HepG2 (cell line): Measurements from ENCODE around the gene TBC1D12. TPM values are rescaled to one million over a fixed set of nuclear protein-coding genes. Genes with fewer than 3 reads are reported as not detected.

Source experiments
- CEBPB ChIP-seq: IDR thresholded peaks from 2 replicates; pipeline ENCODE4 v1.6.1; 2011; ENCODE audit warnings: low read depth, low read length, improper control_type of control experiment, borderline replicate concordance
- CSRNP1 ChIP-seq: sonication (generic); formaldehyde crosslinking; IDR thresholded peaks from 2 replicates; pipeline ENCODE4 v1.8.1; 2023; ENCODE audit warnings: mild to moderate bottlenecking, missing genetic modification reagents
- FOXK1 ChIP-seq: sonication (generic); formaldehyde crosslinking; IDR thresholded peaks from 2 replicates; pipeline ENCODE4 v1.4.0; 2020; ENCODE audit warnings: low read depth, missing genetic modification reagents, borderline replicate concordance
- HMG20B ChIP-seq: conservative IDR thresholded peaks from 2 replicates; pipeline ENCODE4 v1.6.1; 2016; ENCODE audit warnings: missing genetic modification reagents, missing compliant biosample characterization
- MAX ChIP-seq: IDR thresholded peaks from 2 replicates; pipeline ENCODE4 v1.6.1; 2012; ENCODE audit warnings: inconsistent platforms
- MBNL3 ChIP-seq: fragments of 250-450 bp; sonication (Bioruptor Pico); conservative IDR thresholded peaks from 2 replicates; pipeline ENCODE4 v1.8.0; 2022; ENCODE audit warnings: mild to moderate bottlenecking, inconsistent platforms
- MXD1 ChIP-seq: sonication (generic); formaldehyde crosslinking; IDR thresholded peaks from 2 replicates; pipeline ENCODE4 v1.4.0; 2020; ENCODE audit warnings: mild to moderate bottlenecking, missing genetic modification reagents
- NR0B2 ChIP-seq: sonication (generic); formaldehyde crosslinking; IDR thresholded peaks from 2 replicates; pipeline ENCODE4 v1.4.0; 2020; ENCODE audit warnings: mild to moderate bottlenecking, missing genetic modification reagents
- PHB2 ChIP-seq: fragments of 450-650 bp; IDR thresholded peaks from 2 replicates; pipeline ENCODE4 v1.6.1; 2018; ENCODE audit not compliant: partially characterized antibody
- USF2 ChIP-seq, 2 experiments: sonication (generic) in 1 of 2; formaldehyde crosslinking in 1 of 2; IDR thresholded peaks; 2 replicates each; pipeline versions ENCODE4 v1.5.1 to v1.6.1; 2011 to 2020; ENCODE audit warnings: borderline replicate concordance in 1 of 2, low read depth in 1 of 2, low read length in 1 of 2, mild to moderate bottlenecking in 1 of 2, missing genetic modification reagents in 1 of 2, moderate library complexity in 1 of 2
- ZBTB44 ChIP-seq: sonication (generic); formaldehyde crosslinking; IDR thresholded peaks from 2 replicates; pipeline ENCODE4 v1.4.0; 2020; ENCODE audit warnings: missing genetic modification reagents
- ZNF296 ChIP-seq: sonication (generic); formaldehyde crosslinking; conservative IDR thresholded peaks from 2 replicates; pipeline ENCODE4 v1.5.0; 2020; ENCODE audit warnings: mild to moderate bottlenecking, missing genetic modification reagents
- ZNF33B ChIP-seq: sonication (generic); formaldehyde crosslinking; IDR thresholded peaks from 2 replicates; pipeline ENCODE4 v1.5.1; 2020; ENCODE audit warnings: mild to moderate bottlenecking, missing genetic modification reagents
- ZNF710 ChIP-seq: sonication (generic); formaldehyde crosslinking; IDR thresholded peaks from 2 replicates; pipeline ENCODE4 v1.5.0; 2020; ENCODE audit warnings: mild to moderate bottlenecking, missing genetic modification reagents, borderline replicate concordance
- ZNF724P ChIP-seq: sonication (generic); formaldehyde crosslinking; IDR thresholded peaks from 2 replicates; pipeline ENCODE4 v1.8.0; 2022; ENCODE audit warnings: missing genetic modification reagents, borderline replicate concordance
- ZNF740 ChIP-seq: sonication (generic); formaldehyde crosslinking; IDR thresholded peaks from 2 replicates; pipeline ENCODE4 v1.4.0; 2020; ENCODE audit warnings: missing genetic modification reagents
- ZNF790 ChIP-seq: sonication (generic); formaldehyde crosslinking; IDR thresholded peaks from 2 replicates; pipeline ENCODE4 v1.8.0; 2022; ENCODE audit warnings: missing genetic modification reagents, mild to moderate bottlenecking, borderline replicate concordance
- polyA plus RNA-seq, 8 experiments: library from polyadenylated mRNA; depleted of rRNA in 3 of 8; stranded (reverse) in 7 of 8; unstranded in 1 of 8; fragments of >200 nt; fragmentation: Illumina TruSeq in 4 of 8; extraction: Trizol in 4 of 8; gene quantifications; 2 replicates each; pipeline versions ENCODE4 v1.2.1 to v1.2.3, GENCODE V29; 2011 to 2016; ENCODE audit warnings: low read depth in 4 of 8, missing spikeins in 1 of 8, mixed read lengths in 1 of 8; ENCODE audit not compliant: insufficient read depth in 1 of 8
- total RNA-seq, 5 experiments: library from RNA; depleted of rRNA; stranded (reverse); fragments of >200 nt; fragmentation: Illumina TruSeq; extraction: Trizol; gene quantifications; 2 replicates each; pipeline ENCODE4 v1.2.3, GENCODE V29; 2016; ENCODE audit warnings: low read depth in 1 of 5

The TBC1D12 gene
- total and polyA plus RNA-seq, 2 of the 13 experiments (the other 11 are each of a cell fraction or from before 2014, with no cell fraction given) = 5.7 to 6.2 TPM

- peak; percentile 94; the same call in 1 of the 2 replicates for TF ChIP-seq ZBTB44 (CRISPR knock-in tag)
- peak; percentile 100 for TF ChIP-seq MAX
- peak; percentile 55; the same call in 1 of the 2 replicates for TF ChIP-seq ZNF710 (CRISPR knock-in tag)
- no peak for TF ChIP-seq CEBPB
- no peak for TF ChIP-seq MBNL3
- TF ChIP-seq HMG20B (CRISPR knock-in tag) = peak; percentile 68; the same call in 1 of the 2 replicates
- peak; percentile 62 for TF ChIP-seq USF2 (IDR thresholded peaks at IDR 0.05; ENCODE audit: low read depth, low read length)
- peak; percentile 77 for TF ChIP-seq USF2 (CRISPR knock-in tag; IDR thresholded peaks at IDR 0.05; ENCODE audit: borderline replicate concordance)
- peak; percentile 70; the same call in 1 of the 2 replicates for TF ChIP-seq ZNF296 (CRISPR knock-in tag)
- peak; percentile 88 for TF ChIP-seq FOXK1 (CRISPR knock-in tag)
- TF ChIP-seq CSRNP1 (CRISPR knock-in tag) = peak; percentile 98
- peak; percentile 93; the same call in 1 of the 2 replicates for TF ChIP-seq ZNF790 (CRISPR knock-in tag)
- no peak for TF ChIP-seq PHB2
- TF ChIP-seq ZNF33B = peak; percentile 98
- peak; percentile 97 for TF ChIP-seq MXD1 (CRISPR knock-in tag)
- TF ChIP-seq ZNF724P (CRISPR knock-in tag) = peak; percentile 94
- peak; percentile 99 for TF ChIP-seq NR0B2 (CRISPR knock-in tag)
- TF ChIP-seq ZNF740 (CRISPR knock-in tag) = peak; percentile 80
These were observed 39.7 kb upstream of the TBC1D12 start, which contains the start of gene NOC3L (continued) for GRCh38 chr10:94362360-94363250.
